ENCODE data around the gene CDH23.

The CDH23 gene

GRCh38 chr10:71471957-71472365 is 75.2 kb downstream of the CDH23 start:
- Histone ChIP-seq H3K4me1 (ENCODE audit: insufficient read depth, poor library complexity, severe bottlenecking) (no peaks in the 10 kb centered on the region), H3K36me3 (ENCODE audit: low read depth) (no peaks in the 10 kb centered on the region), H3K27me3 (ENCODE audit: insufficient read depth, poor library complexity, severe bottlenecking) (no peaks in the 10 kb centered on the region), H3K27ac (ENCODE audit: poor library complexity, severe bottlenecking) (no peak overlapping the region), H3K4me3 (ENCODE audit: severe bottlenecking) (no peak overlapping the region), H3K9me3 (ENCODE audit: severe bottlenecking) (no peaks in the 10 kb centered on the region)
- DNase-seq (ENCODE audit: low spot score), result no peak
- TF ChIP-seq CTCF (IDR thresholded peaks at IDR 0.05; ENCODE audit: poor library complexity, severe bottlenecking), result no peak
- no peak for ATAC-seq (ENCODE audit: low read depth)

- no peaks in the 10 kb centered on the region for H3K27me3 ChIP-seq (ENCODE audit: insufficient read depth, poor library complexity, severe bottlenecking)
- no peak for TF ChIP-seq CTCF (IDR thresholded peaks at IDR 0.05; ENCODE audit: poor library complexity, severe bottlenecking)
- ATAC-seq (ENCODE audit: low read depth) (no peak), DNase-seq (ENCODE audit: low spot score) (no peak)
- no peak overlapping the region for H3K27ac ChIP-seq (ENCODE audit: poor library complexity, severe bottlenecking)
- no peaks in the 10 kb centered on the region for H3K4me1 ChIP-seq (ENCODE audit: insufficient read depth, poor library complexity, severe bottlenecking)
- no peaks in the 10 kb centered on the region for H3K36me3 ChIP-seq (ENCODE audit: low read depth)
- H3K9me3 ChIP-seq (ENCODE audit: severe bottlenecking), result no peaks in the 10 kb centered on the region
- no peak overlapping the region for H3K4me3 ChIP-seq (ENCODE audit: severe bottlenecking)
These were observed 75.7 kb downstream of the CDH23 start for GRCh38 chr10:71472466-71472865.

- TF ChIP-seq CTCF (IDR thresholded peaks at IDR 0.05; ENCODE audit: poor library complexity, severe bottlenecking), result no peak
- no peaks in the 10 kb centered on the region for H3K9me3 ChIP-seq (ENCODE audit: severe bottlenecking)
- no peaks in the 10 kb centered on the region for H3K27me3 ChIP-seq (ENCODE audit: insufficient read depth, poor library complexity, severe bottlenecking)
- no peaks in the 10 kb centered on the region for H3K36me3 ChIP-seq (ENCODE audit: low read depth)
- DNase-seq (ENCODE audit: low spot score) (no peak), ATAC-seq (ENCODE audit: low read depth) (no peak)
- no peaks in the 10 kb centered on the region for H3K4me1 ChIP-seq (ENCODE audit: insufficient read depth, poor library complexity, severe bottlenecking)
- no peak overlapping the region for H3K27ac ChIP-seq (ENCODE audit: poor library complexity, severe bottlenecking)
- H3K4me3 ChIP-seq (ENCODE audit: severe bottlenecking), result no peak overlapping the region
These were observed 76.2 kb downstream of the CDH23 start for GRCh38 chr10:71472912-71473311.

GRCh38 chr10:71473671-71474599 is 77.2 kb downstream of the CDH23 start:
- no peak for DNase-seq (ENCODE audit: low spot score)

More at GRCh38 chr10:71473671-71474599, 77.2 kb downstream of the CDH23 start:
- no peak for ATAC-seq (ENCODE audit: low read depth)
- Histone ChIP-seq H3K27ac (ENCODE audit: poor library complexity, severe bottlenecking) (no peak overlapping the region), H3K27me3 (ENCODE audit: insufficient read depth, poor library complexity, severe bottlenecking) (peaks cover 6% of the 10 kb centered on the region), H3K4me1 (ENCODE audit: insufficient read depth, poor library complexity, severe bottlenecking) (no peaks in the 10 kb centered on the region), H3K36me3 (ENCODE audit: low read depth) (no peaks in the 10 kb centered on the region), H3K9me3 (ENCODE audit: severe bottlenecking) (no peaks in the 10 kb centered on the region), H3K4me3 (ENCODE audit: severe bottlenecking) (no peak overlapping the region)
- TF ChIP-seq CTCF (IDR thresholded peaks at IDR 0.05; ENCODE audit: poor library complexity, severe bottlenecking), result no peak
